NCI-H1092 treated with DMSO at 0.1 percent for 48 hours (cell line): Measurements from ENCODE around the gene HSD3B1.
"Not testable (repeated sequence)": the region's sequence is repeated elsewhere in the genome, so short reads cannot be mapped to it uniquely, and the experiment has no call there.

Experiments
- DNase-seq: peaks from one replicate; lab custom pipeline; 2025; lab: John Stamatoyannopoulos, UW

HSD3B1 gene

GRCh38 chr1:119490925-119491324 is 16.1 kb upstream of the HSD3B1 start:
- no peak for DNase-seq

- DNase-seq: no peak
These were observed 14.2 kb upstream of the HSD3B1 start for GRCh38 chr1:119492763-119493162.

GRCh38 chr1:119504831-119505230 is 2.2 kb upstream of the HSD3B1 start:
- DNase-seq: no peak

- DNase-seq: no peak
These were observed 3.0 kb downstream of the HSD3B1 start for GRCh38 chr1:119510046-119510445.

GRCh38 chr1:119515221-119515620 is 8.2 kb downstream of the HSD3B1 start:
- DNase-seq: no peak

- no peak for DNase-seq
These were observed 9.2 kb downstream of the HSD3B1 start for GRCh38 chr1:119516247-119516646.

- no peak for DNase-seq
These were observed 9.7 kb downstream of the HSD3B1 start for GRCh38 chr1:119516680-119517079.

GRCh38 chr1:119517667-119518066 is 10.7 kb downstream of the HSD3B1 start:
- DNase-seq: not testable (repeated sequence)

- DNase-seq: no peak
These were observed 24.8 kb downstream of the HSD3B1 start for GRCh38 chr1:119531606-119532323.

- no peak for DNase-seq
These were observed 25.4 kb downstream of the HSD3B1 start for GRCh38 chr1:119532324-119532910.

GRCh38 chr1:119535381-119535780 is 28.4 kb downstream of the HSD3B1 start:
- no peak for DNase-seq

GRCh38 chr1:119537966-119538365 is 31.0 kb downstream of the HSD3B1 start:
- no peak for DNase-seq

- no peak for DNase-seq
These were observed 32.6 kb downstream of the HSD3B1 start for GRCh38 chr1:119539636-119540035.

- no peak for DNase-seq
These were observed 34.4 kb downstream of the HSD3B1 start for GRCh38 chr1:119541389-119541788.

- no peak for DNase-seq
These were observed 35.5 kb downstream of the HSD3B1 start for GRCh38 chr1:119542492-119542946.

GRCh38 chr1:119544165-119544762 is 37.3 kb downstream of the HSD3B1 start:
- no peak for DNase-seq

GRCh38 chr1:119546641-119547040 is 39.6 kb downstream of the HSD3B1 start:
- DNase-seq: no peak

- DNase-seq: no peak
These were observed 40.3 kb downstream of the HSD3B1 start for GRCh38 chr1:119547306-119547705.

- no peak for DNase-seq
These were observed 40.8 kb downstream of the HSD3B1 start for GRCh38 chr1:119547805-119548204.

- DNase-seq: peak; percentile 61
These were observed 42.7 kb downstream of the HSD3B1 start for GRCh38 chr1:119549719-119550132.

GRCh38 chr1:119550381-119550780 is 43.4 kb downstream of the HSD3B1 start:
- DNase-seq: no peak

GRCh38 chr1:119551218-119551617 is 44.2 kb downstream of the HSD3B1 start:
- DNase-seq: no peak

- not testable (repeated sequence) for DNase-seq
These were observed 45.6 kb downstream of the HSD3B1 start for GRCh38 chr1:119552656-119553055.
